ENCODE measurements around the gene KCND3.

Gene KCND3

DNA sequence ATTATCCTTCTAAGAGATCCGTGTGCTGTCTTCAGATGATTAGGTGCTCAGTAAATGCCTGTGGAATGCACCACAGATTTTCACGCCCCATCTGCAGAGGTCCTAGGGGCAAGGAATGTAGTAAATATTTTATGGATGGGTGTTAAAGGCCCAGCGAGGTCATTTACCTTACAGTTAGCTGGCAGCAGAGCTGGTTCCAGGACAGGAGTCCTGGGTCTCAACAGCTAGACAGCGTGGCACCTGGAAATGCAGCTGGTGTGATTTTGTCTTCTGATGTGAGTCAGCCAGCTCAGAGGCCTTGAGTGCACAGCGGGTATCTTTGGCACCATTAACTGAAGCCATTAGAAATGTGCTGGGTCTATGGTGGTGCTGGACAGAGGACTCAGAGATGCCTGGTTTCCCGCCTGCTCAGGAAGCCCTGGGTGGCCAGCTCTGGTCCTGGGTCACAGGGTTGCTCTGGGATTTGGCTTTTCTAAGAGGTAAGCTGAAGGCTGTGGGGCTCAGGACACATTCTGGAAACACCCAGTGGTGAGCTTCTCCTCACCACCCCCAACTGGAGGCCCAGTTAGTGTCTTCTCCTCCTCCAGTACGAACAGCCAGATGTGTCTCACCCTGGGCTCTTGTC, 168.2 kb downstream of the KCND3 start:
- Histone ChIP-seq H3K4me3 (ENCODE audit: low read length, poor library complexity, severe bottlenecking) (no peak overlapping the region), H3K36me3 (ENCODE audit: insufficient read depth, low read length) (no peaks in the 10 kb centered on the region), H2AFZ (ENCODE audit: low read length) (no peak overlapping the region), H3F3A (ENCODE audit: low read depth) (no peaks in the 10 kb centered on the region), H3K79me2 (ENCODE audit: insufficient read depth, low read length) (no peaks in the 10 kb centered on the region), H3K4me2 (ENCODE audit: low read depth, low read length, poor library complexity, severe bottlenecking) (no peak overlapping the region), H3K9ac (ENCODE audit: low read depth, low read length, poor library complexity, severe bottlenecking) (no peak overlapping the region), H3K4me1 (ENCODE audit: insufficient read depth, low read length, poor library complexity, severe bottlenecking) (no peaks in the 10 kb centered on the region), H3K27me3 (ENCODE audit: insufficient read depth, low read length, poor library complexity, severe bottlenecking) (no peaks in the 10 kb centered on the region), H4K20me1 (ENCODE audit: insufficient read depth, low read length, poor library complexity, severe bottlenecking) (no peaks in the 10 kb centered on the region), H3K9me3 (ENCODE audit: insufficient read depth, low read depth, low read length) (no peaks in the 10 kb centered on the region), H3K9me2 (replicated peaks; ENCODE audit: low read depth, low read length) (no peaks in the 10 kb centered on the region)
- TF ChIP-seq, protein P1, sequence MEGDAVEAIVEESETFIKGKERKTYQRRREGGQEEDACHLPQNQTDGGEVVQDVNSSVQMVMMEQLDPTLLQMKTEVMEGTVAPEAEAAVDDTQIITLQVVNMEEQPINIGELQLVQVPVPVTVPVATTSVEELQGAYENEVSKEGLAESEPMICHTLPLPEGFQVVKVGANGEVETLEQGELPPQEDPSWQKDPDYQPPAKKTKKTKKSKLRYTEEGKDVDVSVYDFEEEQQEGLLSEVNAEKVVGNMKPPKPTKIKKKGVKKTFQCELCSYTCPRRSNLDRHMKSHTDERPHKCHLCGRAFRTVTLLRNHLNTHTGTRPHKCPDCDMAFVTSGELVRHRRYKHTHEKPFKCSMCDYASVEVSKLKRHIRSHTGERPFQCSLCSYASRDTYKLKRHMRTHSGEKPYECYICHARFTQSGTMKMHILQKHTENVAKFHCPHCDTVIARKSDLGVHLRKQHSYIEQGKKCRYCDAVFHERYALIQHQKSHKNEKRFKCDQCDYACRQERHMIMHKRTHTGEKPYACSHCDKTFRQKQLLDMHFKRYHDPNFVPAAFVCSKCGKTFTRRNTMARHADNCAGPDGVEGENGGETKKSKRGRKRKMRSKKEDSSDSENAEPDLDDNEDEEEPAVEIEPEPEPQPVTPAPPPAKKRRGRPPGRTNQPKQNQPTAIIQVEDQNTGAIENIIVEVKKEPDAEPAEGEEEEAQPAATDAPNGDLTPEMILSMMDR (conservative IDR thresholded peaks at IDR 0.05; ENCODE audit: low read length): no peak
- no peak for TF ChIP-seq EZH2phosphoT487 (IDR thresholded peaks at IDR 0.05; ENCODE audit: borderline replicate concordance)

DNA sequence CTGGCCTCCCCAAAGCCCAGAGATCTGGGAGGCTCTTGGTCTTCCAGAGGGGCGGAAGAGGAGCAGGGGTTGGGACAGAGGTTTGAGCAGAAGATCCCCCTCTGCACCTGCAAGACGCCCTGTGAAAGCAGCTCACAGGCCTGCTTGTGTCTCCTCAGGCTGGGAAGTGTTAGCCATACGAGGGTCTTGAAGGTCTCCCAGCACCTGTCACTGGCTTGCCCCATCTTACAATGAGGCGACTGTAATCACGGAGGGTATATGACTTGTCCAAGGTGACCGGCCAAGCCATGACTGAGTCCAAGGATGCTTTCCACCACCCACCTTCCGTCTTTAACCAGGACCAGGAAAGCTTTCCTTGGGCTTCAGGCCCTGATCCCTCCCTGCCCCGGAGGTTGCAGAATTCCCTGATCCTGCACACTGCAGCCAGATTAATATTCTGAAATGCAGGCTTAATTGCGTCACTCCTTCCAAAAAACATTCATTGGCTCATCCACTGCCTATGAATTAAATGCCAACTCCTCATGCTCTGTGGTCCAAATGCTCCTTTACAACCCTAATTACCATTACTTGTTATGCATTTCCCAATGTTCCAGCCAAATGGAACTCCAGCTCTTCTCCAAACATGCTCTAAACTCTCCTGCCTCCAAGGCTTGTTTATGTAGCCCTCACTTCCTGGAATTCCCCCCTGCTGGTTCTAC, 169.8 kb downstream of the KCND3 start:
- no peak for TF ChIP-seq EZH2phosphoT487 (IDR thresholded peaks at IDR 0.05; ENCODE audit: borderline replicate concordance)
- TF ChIP-seq, protein P1 (conservative IDR thresholded peaks at IDR 0.05; ENCODE audit: low read length): no peak
- no peak overlapping the region for H3K4me2 ChIP-seq (ENCODE audit: low read depth, low read length, poor library complexity, severe bottlenecking)
- H3K36me3 ChIP-seq (ENCODE audit: insufficient read depth, low read length): no peaks in the 10 kb centered on the region
- H3K9me3 ChIP-seq (ENCODE audit: insufficient read depth, low read depth, low read length): no peaks in the 10 kb centered on the region
- H3K4me1 ChIP-seq (ENCODE audit: insufficient read depth, low read length, poor library complexity, severe bottlenecking): no peaks in the 10 kb centered on the region
- H2AFZ ChIP-seq (ENCODE audit: low read length): no peak overlapping the region
- H3K9me2 ChIP-seq (replicated peaks; ENCODE audit: low read depth, low read length): no peaks in the 10 kb centered on the region
- no peaks in the 10 kb centered on the region for H3K27me3 ChIP-seq (ENCODE audit: insufficient read depth, low read length, poor library complexity, severe bottlenecking)
- H3F3A ChIP-seq (ENCODE audit: low read depth): no peaks in the 10 kb centered on the region
- H4K20me1 ChIP-seq (ENCODE audit: insufficient read depth, low read length, poor library complexity, severe bottlenecking): no peaks in the 10 kb centered on the region
- H3K79me2 ChIP-seq (ENCODE audit: insufficient read depth, low read length): no peaks in the 10 kb centered on the region
- no peak overlapping the region for H3K4me3 ChIP-seq (ENCODE audit: low read length, poor library complexity, severe bottlenecking)
- H3K9ac ChIP-seq (ENCODE audit: low read depth, low read length, poor library complexity, severe bottlenecking): no peak overlapping the region

DNA sequence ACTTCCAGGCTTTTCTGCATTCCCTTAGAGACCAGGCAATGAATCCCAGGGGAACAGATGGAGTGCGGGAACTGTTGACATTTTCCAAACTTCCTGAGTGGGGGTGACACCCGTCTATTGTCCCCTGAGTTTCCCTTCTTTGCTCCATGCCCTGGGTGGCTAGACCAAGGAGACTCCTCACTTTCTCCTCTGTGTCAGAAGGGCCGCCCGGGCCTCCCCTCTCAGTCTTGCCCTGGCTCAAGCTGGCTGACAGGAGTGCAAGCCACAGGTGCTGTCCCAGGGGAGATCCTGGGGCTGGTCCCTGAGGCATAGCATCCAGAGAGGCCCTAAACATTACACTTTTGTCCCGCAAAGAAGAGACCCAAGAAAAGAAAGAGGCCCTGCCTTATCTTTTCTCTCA, 170.9 kb downstream of the KCND3 start:
- H3K36me3 ChIP-seq (ENCODE audit: insufficient read depth, low read length): no peaks in the 10 kb centered on the region
- H3K4me3 ChIP-seq (ENCODE audit: low read length, poor library complexity, severe bottlenecking): no peak overlapping the region
- H2AFZ ChIP-seq (ENCODE audit: low read length): no peak overlapping the region
- H3F3A ChIP-seq (ENCODE audit: low read depth): no peaks in the 10 kb centered on the region
- no peaks in the 10 kb centered on the region for H4K20me1 ChIP-seq (ENCODE audit: insufficient read depth, low read length, poor library complexity, severe bottlenecking)
- H3K4me2 ChIP-seq (ENCODE audit: low read depth, low read length, poor library complexity, severe bottlenecking): no peak overlapping the region
- H3K4me1 ChIP-seq (ENCODE audit: insufficient read depth, low read length, poor library complexity, severe bottlenecking): no peaks in the 10 kb centered on the region
- H3K27me3 ChIP-seq (ENCODE audit: insufficient read depth, low read length, poor library complexity, severe bottlenecking): no peaks in the 10 kb centered on the region
- H3K9ac ChIP-seq (ENCODE audit: low read depth, low read length, poor library complexity, severe bottlenecking): no peak overlapping the region
- no peaks in the 10 kb centered on the region for H3K9me2 ChIP-seq (replicated peaks; ENCODE audit: low read depth, low read length)
- no peaks in the 10 kb centered on the region for H3K79me2 ChIP-seq (ENCODE audit: insufficient read depth, low read length)
- H3K9me3 ChIP-seq (ENCODE audit: insufficient read depth, low read depth, low read length): no peaks in the 10 kb centered on the region
- TF ChIP-seq, protein P1 (conservative IDR thresholded peaks at IDR 0.05; ENCODE audit: low read length): no peak
- TF ChIP-seq EZH2phosphoT487 (IDR thresholded peaks at IDR 0.05; ENCODE audit: borderline replicate concordance): no peak
